Endothelial cell of umbilical vein (primary cell): ENCODE data around the gene TTK. TPM values are rescaled to one million over a fixed set of nuclear protein-coding genes. Genes with fewer than 3 reads are reported as not detected.

Experiments used
- BruUV-seq: library from RNA; stranded (reverse); fragments of 400-500 nt; replicated peaks from 2 replicates; lab custom pipeline; 2021; lab: Mats Ljungman, UMichigan
- CTCF ChIA-PET: fragments of 300-600, 350-600 bp; sonication (Branson Sonifier 250); formaldehyde crosslinking; loops from one replicate; lab custom pipeline; 2021; ENCODE audit warnings: antibody characterized with exemption, inconsistent platforms; lab: Charles Lee
- POLR2A ChIA-PET: fragments of 300-600, 350-600 bp; sonication (Branson Sonifier 250); formaldehyde crosslinking; loops from one replicate; lab custom pipeline; 2021; ENCODE audit warnings: antibody characterized with exemption, inconsistent platforms; lab: Charles Lee
- DNase-seq: peaks from one replicate; pipeline ENCODE4 v3.0.0-alpha.2; 2011; ENCODE audit warnings: low read depth, low spot score
- FAIRE-seq: peaks from 2 replicates; lab custom pipeline; 2011; peaks lifted over from hg19 to GRCh38; lab: Jason Lieb, UNC
- H2AFZ ChIP-seq: 2 replicates; pipeline ENCODE4 v1.6.0; 2012; ENCODE audit warnings: low read depth, low read length, control low read depth, inconsistent platforms
- H3K27ac ChIP-seq: 2 replicates; pipeline ENCODE4 v1.5.1; 2011; ENCODE audit warnings: low read depth, mild to moderate bottlenecking, control low read depth, low read length, moderate library complexity; ENCODE audit not compliant: insufficient read depth
- H3K27me3 ChIP-seq, 2 experiments: 2 replicates each; pipeline versions ENCODE4 v1.6.0 to v1.6.1; 2011; ENCODE audit warnings: low read length in 2 of 2, mixed read lengths in 1 of 2; ENCODE audit not compliant: control insufficient read depth in 2 of 2, insufficient read depth in 2 of 2
- H3K36me3 ChIP-seq, 2 experiments: 2 replicates in 1 of 2; 3 replicates in 1 of 2; pipeline ENCODE4 v1.5.1; 2011; ENCODE audit warnings: low read length in 2 of 2, mild to moderate bottlenecking in 1 of 2, moderate library complexity in 1 of 2; ENCODE audit not compliant: control insufficient read depth in 2 of 2, insufficient read depth in 2 of 2; ENCODE audit errors: extremely low read depth in 1 of 2
- H3K4me1 ChIP-seq: 3 replicates; pipeline ENCODE4 v1.5.1; 2011; ENCODE audit warnings: mild to moderate bottlenecking, low read length; ENCODE audit not compliant: control insufficient read depth, insufficient read depth; ENCODE audit errors: extremely low read depth
- H3K4me2 ChIP-seq: 2 replicates; pipeline ENCODE4 v1.6.1; 2011; ENCODE audit warnings: low read length, control low read depth, mixed read lengths; ENCODE audit not compliant: insufficient read depth
- H3K4me3 ChIP-seq, 3 experiments: fragments of 200-600 bp in 1 of 3; sonication (generic), shearing (Covaris generic) in 1 of 3; replicated peaks in 1 of 3; 2 replicates each; pipeline ENCODE4 v1.5.1; 2011 to 2016; ENCODE audit warnings: control low read depth in 3 of 3, low read length in 3 of 3, mild to moderate bottlenecking in 2 of 3, inconsistent platforms in 1 of 3, low read depth in 1 of 3, moderate library complexity in 1 of 3; ENCODE audit not compliant: insufficient read depth in 1 of 3
- H3K79me2 ChIP-seq: 2 replicates; pipeline ENCODE4 v1.6.0; 2012; ENCODE audit warnings: low read length, inconsistent platforms; ENCODE audit not compliant: control insufficient read depth, insufficient read depth
- H3K9ac ChIP-seq: replicated peaks from 2 replicates; pipeline ENCODE3; 2011; ENCODE audit warnings: low read length, control low read depth; ENCODE audit not compliant: insufficient read depth; ENCODE audit errors: extremely low read depth
- H3K9me1 ChIP-seq: replicated peaks from 3 replicates; pipeline ENCODE4 v1.6.0; 2011; ENCODE audit warnings: mild to moderate bottlenecking, low read length; ENCODE audit not compliant: control insufficient read depth, insufficient read depth; ENCODE audit errors: extremely low read depth
- H3K9me3 ChIP-seq: replicated peaks from 2 replicates; pipeline ENCODE4 v1.5.1; 2012; ENCODE audit warnings: low read length, inconsistent platforms; ENCODE audit not compliant: control insufficient read depth, insufficient read depth
- H4K20me1 ChIP-seq: replicated peaks from 2 replicates; pipeline ENCODE3; 2011; ENCODE audit warnings: mild to moderate bottlenecking, low read length; ENCODE audit not compliant: control insufficient read depth, insufficient read depth; ENCODE audit errors: extremely low read depth
- EZH2 ChIP-seq: IDR thresholded peaks from 2 replicates; pipeline ENCODE4 v1.6.1; 2012; ENCODE audit warnings: borderline replicate concordance, low read depth, mild to moderate bottlenecking, moderate library complexity, low read length, inconsistent platforms; ENCODE audit not compliant: severe bottlenecking
- FOS ChIP-seq: IDR thresholded peaks from 2 replicates; pipeline ENCODE4 v1.6.1; 2011; ENCODE audit warnings: mild to moderate bottlenecking, low read length, moderate library complexity, borderline replicate concordance; ENCODE audit not compliant: insufficient read depth
- GATA2 ChIP-seq: IDR thresholded peaks from 2 replicates; pipeline ENCODE4 v1.7.0; 2011; ENCODE audit warnings: low read depth, mild to moderate bottlenecking, moderate library complexity, mixed read lengths, low read length; ENCODE audit not compliant: insufficient read length, insufficient read depth
- JUN ChIP-seq: IDR thresholded peaks from 2 replicates; pipeline ENCODE4 v1.6.1; 2011; ENCODE audit warnings: borderline replicate concordance, low read depth; ENCODE audit not compliant: insufficient read length, insufficient read depth
- MYC ChIP-seq: IDR thresholded peaks from one replicate; pipeline ENCODE4 v1.6.1; 2011; ENCODE audit warnings: mild to moderate bottlenecking, low read depth, low read length
- POLR2A ChIP-seq: IDR thresholded peaks from 2 replicates; pipeline ENCODE4 v1.6.1; 2012; ENCODE audit warnings: low read depth, mild to moderate bottlenecking, control low read depth, low read length
- POLR2AphosphoS5 ChIP-seq: IDR thresholded peaks from 2 replicates; pipeline ENCODE4 v1.6.1; 2012; ENCODE audit warnings: low read depth, mild to moderate bottlenecking, control low read depth, low read length, moderate library complexity; ENCODE audit not compliant: insufficient read depth
- dilution Hi-C: fragments of 300-500 bp; cut with MboI; formaldehyde crosslinking; loops from one replicate; pipeline ENCODE4 v1.15.0; 2019; ENCODE audit warnings: low sequenced_read_pairs; ENCODE audit not compliant: extremely low pct_ligation_motif_present
- intact Hi-C: fragments of 100-400 bp; cut with micrococcal nuclease; formaldehyde crosslinking; loops from one replicate; pipeline ENCODE4 v1.10.0; 2022
- polyA plus RNA-seq, 4 experiments: library from polyadenylated mRNA; depleted of rRNA in 3 of 4; stranded (reverse) in 3 of 4; unstranded in 1 of 4; fragments of >200 nt; gene quantifications; 2 replicates each; pipeline versions ENCODE4 v1.2.1 to v1.2.3, GENCODE V29; 2011 to 2012; ENCODE audit warnings: missing spikeins in 1 of 4
- total RNA-seq: library from RNA; stranded (reverse); gene quantifications from 2 replicates; pipeline ENCODE4 v1.2.3, GENCODE V29; 2021
- TF ChIP-seq, protein P1 (sequence below): IDR thresholded peaks from 2 replicates; pipeline ENCODE4 v1.6.1; 2011; ENCODE audit not compliant: insufficient read depth, insufficient read length
- TF ChIP-seq, protein P2 (sequence below), 2 donors: IDR thresholded peaks; 1 replicate in 1 of 2; 2 replicates in 1 of 2; pipeline ENCODE4 v1.5.1; 2011; ENCODE audit warnings: low read length in 2 of 2, mild to moderate bottlenecking in 2 of 2, moderate library complexity in 2 of 2, control low read depth in 1 of 2, inconsistent platforms in 1 of 2, low read depth in 1 of 2; ENCODE audit not compliant: insufficient read depth in 1 of 2; ENCODE audit errors: extremely low read depth in 1 of 2

The TTK gene
- total and polyA plus RNA-seq, 2 donors (not counting 3 experiments of a cell fraction or from before 2014, with no cell fraction given), result 4.1 to 29.4 TPM

DNA sequence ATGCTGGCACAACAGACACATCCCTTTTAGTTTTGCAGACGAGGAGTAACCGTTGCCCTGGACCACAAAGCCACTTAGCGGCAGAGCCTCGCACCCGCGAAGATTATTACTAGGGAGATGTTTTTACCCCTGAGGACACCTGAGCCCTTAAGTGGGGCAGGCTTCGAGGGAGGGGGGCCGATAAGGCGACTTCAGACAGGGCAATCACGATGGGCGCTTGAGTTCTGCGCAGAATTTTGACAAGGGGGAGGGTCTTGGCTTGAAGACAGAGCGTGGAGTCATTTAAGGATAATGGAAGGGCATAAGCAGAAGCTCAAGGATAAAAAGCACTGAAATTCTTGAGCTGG, 650 bp upstream of the TTK start:
- Histone ChIP-seq H3K4me1 (peaks cover 9% of the 10 kb centered on the region), H3K27ac (peak overlapping the region; percentile 66), H3K36me3 (peaks cover 0 to 5% of the 10 kb centered on the region in 2 experiments), H3K9ac (peak overlapping the region; percentile 61), H3K4me2 (peak overlapping the region; percentile 98), H3K79me2 (peaks cover 30% of the 10 kb centered on the region), H2AFZ (peak overlapping the region; percentile 92), H3K9me1 (no peaks in the 10 kb centered on the region), H3K27me3 (peaks cover 2 to 3% of the 10 kb centered on the region in 2 experiments), H3K9me3 (no peaks in the 10 kb centered on the region), H4K20me1 (no peaks in the 10 kb centered on the region), H3K4me3 (peak overlapping the region; percentile 97 to 98 (median 97))
- BruUV-seq, result no TSS peak
- TF ChIP-seq FOS, result no peak
- TF ChIP-seq, protein P1, sequence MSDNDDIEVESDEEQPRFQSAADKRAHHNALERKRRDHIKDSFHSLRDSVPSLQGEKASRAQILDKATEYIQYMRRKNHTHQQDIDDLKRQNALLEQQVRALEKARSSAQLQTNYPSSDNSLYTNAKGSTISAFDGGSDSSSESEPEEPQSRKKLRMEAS, result no peak
- no peak for TF ChIP-seq POLR2A
- TF ChIP-seq, protein P2, sequence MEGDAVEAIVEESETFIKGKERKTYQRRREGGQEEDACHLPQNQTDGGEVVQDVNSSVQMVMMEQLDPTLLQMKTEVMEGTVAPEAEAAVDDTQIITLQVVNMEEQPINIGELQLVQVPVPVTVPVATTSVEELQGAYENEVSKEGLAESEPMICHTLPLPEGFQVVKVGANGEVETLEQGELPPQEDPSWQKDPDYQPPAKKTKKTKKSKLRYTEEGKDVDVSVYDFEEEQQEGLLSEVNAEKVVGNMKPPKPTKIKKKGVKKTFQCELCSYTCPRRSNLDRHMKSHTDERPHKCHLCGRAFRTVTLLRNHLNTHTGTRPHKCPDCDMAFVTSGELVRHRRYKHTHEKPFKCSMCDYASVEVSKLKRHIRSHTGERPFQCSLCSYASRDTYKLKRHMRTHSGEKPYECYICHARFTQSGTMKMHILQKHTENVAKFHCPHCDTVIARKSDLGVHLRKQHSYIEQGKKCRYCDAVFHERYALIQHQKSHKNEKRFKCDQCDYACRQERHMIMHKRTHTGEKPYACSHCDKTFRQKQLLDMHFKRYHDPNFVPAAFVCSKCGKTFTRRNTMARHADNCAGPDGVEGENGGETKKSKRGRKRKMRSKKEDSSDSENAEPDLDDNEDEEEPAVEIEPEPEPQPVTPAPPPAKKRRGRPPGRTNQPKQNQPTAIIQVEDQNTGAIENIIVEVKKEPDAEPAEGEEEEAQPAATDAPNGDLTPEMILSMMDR (IDR thresholded peaks at IDR 0.05; ENCODE audit: extremely low read depth in 1 of 2, insufficient read depth in 1 of 2, low read depth in 1 of 2, low read length in 2 of 2), result no peak
- no peak for TF ChIP-seq POLR2AphosphoS5
- TF ChIP-seq EZH2, result no peak
- no peak for TF ChIP-seq MYC
- TF ChIP-seq GATA2, result no peak
- no peak for TF ChIP-seq JUN
- POLR2A ChIA-PET, result no interaction called here
- no peak for FAIRE-seq
- DNase-seq, result no peak
- intact Hi-C loops (loop anchor here (1.0 to 5.0 kb wide), 3 partner anchors 19 to 246 kb away; partner anchors contain the start of gene ELOVL4), dilution Hi-C loops (no loop called here)
- CTCF ChIA-PET, result interaction anchor here (0.9 to 2.0 kb wide), 4 partner anchors 19 to 134 kb away, joined by 3 to 12 read pairs (median 4); no protein-coding TSS in a partner anchor
